AML-193 (cell line): ENCODE results near the gene MOB3A.
A peak's percentile ranks its signal among the peaks of the same experiment; 100 is the strongest.

Experiments
- DNase-seq, 2 experiments: peaks; one replicate each; lab custom pipeline; 2025; lab: John Stamatoyannopoulos, UW

The MOB3A gene

DNA sequence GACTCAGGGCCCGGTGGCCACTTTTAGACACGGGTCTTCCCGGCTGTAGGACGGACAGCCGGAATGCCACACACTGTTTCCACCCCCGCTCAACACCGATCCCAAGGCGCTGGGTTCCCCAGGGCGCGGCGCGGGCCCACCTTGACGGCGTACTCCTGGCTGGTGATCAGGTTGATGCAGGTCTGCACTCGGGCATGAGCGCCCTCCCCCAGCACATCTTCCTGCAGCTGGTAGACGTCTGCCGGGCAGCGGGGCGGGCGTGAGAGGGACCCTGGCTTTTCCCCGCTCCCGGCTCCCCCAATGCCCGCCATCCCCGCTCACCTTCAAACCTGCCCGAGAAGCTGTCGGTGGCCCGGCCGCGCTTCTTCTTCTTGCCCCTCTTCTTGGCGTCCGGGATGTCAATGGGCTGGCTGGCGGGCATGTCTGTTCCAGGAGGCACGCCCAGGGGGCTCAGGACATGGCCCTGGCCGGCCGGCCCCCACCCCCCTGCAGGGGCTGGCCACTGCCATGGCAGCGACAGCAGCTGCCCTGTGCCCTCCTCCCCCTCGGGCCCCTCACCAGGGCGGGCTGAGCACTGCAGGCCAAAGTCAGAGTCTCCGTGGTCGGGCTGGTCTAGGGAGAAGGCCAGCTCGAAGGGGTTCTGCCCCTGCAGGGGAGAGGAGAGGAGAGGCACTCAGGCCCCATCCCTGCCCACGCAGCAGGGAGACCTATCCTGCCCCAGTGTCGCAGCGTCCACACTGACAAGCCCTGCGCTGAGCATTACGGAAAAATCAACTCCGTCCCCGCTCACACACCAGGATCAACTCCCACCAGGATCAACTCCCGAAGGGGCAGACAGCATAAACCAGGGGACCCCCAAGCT lies 49.8 kb downstream of the MOB3A start:
- DNase-seq, result no peak

DNA sequence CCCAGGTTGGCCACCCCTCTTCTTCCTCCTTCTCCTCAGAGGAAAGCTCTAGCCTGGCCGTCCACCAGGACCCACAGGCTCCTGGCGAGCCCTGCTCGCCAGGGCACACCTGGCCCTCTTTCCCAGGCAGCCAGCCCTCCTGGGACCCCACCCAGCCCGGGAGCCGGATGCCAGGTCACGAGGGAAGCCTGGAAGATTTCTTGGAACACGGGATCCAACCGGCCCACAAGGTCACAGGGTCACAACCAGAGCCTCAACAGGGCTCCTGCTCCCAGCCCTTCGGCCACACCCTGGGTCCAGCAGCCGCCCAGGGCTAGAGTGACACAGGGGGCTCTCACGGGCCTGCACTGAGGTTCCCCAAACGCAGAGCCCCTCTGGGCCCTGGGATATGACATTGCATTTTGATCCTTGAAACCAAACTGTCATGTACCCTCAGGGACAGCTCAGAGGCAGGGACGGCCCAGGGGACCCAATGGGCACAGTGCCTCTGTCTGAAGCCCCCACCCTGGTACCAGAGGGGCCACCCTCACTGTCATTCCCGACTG lies 50.6 kb downstream of the MOB3A start:
- no peak for DNase-seq

DNA sequence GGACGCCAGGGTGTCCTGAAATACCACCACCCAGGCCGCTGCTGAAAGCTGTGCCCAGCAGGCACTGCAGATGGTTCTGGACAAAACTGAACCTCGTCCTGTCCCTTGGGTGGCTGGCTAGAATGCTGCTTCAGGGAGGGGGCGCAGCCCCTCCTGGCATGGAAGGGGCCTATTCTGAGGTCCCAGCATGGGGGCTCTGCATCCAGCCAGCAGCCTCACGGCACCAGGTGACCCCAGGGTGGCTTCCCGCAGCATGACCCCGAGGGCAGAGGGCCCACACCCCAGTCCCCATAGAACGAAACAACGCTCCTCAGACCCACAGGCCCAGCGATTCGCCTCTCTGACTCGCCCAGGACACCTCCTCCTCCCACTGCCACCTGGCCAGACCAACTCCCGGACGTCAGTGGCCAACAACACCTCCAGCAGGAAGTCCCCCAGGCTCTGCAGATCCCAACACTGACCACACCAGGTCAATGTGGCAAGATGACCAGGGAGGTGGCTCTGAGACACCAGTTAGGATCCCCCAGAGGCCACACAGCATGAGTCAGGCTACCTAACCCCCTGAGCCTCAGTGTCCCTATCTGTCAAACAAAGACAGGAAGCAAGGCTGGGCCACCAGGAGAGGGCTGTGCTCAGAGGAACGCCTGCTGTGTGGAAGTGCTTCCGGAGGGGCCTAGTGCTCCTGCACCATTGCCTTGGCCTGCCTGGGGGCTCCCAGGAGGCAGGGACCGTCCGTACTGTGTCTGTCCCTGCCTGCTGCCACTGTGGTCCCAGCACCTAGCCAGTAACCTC lies 51.2 kb downstream of the MOB3A start:
- no peak for DNase-seq

DNA sequence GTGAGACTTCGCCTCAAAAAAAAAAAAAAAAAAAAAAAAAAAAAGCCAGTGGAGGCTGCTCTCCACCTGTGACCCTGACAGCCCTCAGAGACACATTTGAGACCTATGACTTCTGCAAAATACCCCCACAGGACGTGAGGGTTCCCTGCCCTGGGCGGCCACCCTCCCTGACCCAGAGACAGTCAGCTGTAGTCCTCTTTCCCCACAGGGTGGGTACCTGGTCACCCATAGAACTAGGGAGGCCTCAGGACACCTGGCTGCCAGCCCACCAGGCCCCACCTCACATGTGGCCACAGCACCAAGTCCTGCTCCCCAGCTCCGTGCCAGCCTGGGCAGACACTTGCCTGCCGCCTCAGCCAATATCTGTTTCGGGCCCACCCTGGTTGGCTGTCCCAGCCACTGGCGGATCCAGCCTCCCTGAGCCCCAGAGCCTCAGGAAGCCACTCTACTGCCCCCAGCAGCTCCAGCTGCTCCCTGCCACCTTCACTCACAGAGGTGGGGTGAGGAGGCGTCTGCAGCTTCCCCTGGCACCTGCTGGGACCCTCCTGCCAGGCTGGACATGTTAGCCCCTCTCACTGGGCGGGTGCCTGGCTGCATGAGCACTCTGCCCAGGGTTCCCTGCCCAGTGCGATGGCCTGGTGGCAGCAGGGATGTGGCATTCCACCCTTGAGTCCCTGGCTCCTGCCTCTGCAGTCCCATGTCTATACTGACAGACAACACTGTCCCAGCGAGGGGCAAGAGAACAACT lies 52.0 kb downstream of the MOB3A start:
- DNase-seq, result no peak

DNA sequence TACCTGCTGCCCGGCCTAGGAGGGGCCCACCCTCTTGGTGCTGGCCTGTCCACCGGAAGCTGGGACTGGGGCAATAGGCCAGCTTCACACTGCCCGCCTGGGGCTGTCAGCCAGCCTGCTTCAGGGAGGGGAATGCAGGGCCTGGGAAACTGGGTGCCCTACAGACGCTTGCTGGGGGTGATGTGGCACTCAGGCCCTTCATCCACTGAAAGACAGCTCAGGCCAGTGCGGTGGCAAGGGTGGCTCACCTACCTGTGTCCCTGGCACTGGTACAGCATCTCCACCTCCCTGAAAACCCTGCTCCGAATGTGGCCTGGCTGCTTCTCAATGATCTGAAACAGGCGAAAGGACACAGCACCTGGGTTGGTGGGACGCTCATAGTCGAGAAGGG lies 52.9 kb downstream of the MOB3A start:
- DNase-seq, result no peak

DNA sequence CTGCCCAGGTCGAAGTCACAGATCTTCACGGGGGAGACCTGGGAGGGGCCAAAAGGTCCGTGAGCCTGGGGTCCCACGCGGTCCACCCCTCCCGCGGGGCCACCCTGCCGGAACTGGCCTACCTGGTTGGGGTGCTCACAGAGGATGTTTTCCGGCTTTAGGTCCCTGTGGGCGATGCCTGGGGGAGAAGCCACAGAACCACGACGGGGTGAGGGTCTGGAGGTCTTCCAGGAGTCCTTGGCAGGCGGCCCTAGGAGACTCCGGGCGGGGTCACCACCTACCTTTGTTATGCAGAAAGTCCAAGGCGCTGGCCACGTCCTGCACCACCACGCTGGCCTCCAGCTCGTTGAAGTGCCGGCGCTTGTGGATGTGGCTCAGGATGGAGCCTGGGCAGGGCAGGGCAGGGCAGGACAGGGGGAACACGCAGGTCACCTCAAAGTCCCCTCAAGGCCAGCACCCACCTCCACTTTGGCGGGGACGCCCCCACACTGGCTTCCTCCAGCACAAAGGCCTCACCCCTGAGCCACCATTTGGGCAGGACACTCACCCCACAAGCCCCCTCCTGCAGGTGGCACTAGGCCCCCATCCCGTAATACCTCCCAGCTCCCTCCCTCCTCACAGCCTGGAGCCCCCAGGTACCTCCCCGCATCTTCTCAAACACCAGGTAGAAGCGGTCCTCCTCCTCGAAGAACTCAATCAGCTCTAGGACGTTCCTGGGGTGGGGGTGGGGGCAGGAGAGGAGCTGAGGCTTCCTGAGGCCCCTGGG lies 53.5 kb downstream of the MOB3A start:
- DNase-seq, result no peak

DNA sequence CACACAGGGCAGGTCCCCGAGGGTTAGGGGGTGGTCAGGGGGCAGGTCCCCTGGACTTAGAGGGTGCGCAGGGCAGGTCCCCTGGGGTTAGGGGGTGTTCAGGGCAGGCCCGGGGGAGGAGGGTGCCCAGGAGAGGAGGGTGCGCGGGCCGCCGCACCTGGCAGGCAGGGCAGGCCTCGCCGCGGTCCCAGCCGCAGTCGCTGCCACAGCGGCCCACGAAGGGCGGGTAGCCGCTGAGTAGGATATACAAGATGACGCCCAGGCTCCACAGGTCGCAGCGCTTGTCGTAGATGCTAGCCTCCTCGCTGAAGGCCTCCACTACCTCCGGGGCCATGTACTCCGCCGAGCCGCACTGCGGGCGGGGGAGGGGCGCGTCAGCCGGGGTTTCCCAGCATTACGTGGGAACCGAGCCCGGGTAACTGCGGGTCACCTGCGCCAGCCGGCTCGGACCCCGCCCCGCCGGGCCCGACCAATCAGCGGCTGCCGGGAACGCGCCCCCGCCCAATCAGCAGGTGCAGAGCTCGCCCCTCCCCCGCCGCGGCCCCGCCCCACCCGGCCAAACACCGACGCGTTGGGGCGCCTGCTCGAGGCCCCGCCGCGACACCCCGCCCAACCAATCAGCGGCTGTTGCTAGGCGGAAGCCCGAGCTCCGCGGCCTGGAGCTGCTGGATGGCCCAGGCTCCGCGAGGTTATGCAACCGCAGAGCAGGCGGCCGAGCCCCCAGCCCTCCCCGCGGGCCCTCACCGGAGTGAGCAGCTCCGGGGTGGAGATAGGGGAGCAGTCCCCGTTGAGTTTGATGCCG lies 54.2 kb downstream of the MOB3A start:
- DNase-seq, result peak; percentile 73 to 82

DNA sequence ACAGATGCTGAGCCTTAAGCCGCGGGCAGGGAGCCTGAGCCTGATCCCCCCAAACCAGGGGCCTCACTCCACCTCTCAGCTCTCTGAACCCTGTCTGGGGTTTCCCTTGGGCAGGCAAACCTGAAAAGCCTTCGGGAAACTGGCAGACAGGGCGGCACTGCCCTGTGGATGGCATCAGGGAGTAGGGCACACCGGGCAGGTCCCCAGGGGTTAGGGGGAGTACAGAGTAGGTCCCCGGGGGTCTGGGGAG lies 54.8 kb downstream of the MOB3A start:
- DNase-seq, result no peak

DNA sequence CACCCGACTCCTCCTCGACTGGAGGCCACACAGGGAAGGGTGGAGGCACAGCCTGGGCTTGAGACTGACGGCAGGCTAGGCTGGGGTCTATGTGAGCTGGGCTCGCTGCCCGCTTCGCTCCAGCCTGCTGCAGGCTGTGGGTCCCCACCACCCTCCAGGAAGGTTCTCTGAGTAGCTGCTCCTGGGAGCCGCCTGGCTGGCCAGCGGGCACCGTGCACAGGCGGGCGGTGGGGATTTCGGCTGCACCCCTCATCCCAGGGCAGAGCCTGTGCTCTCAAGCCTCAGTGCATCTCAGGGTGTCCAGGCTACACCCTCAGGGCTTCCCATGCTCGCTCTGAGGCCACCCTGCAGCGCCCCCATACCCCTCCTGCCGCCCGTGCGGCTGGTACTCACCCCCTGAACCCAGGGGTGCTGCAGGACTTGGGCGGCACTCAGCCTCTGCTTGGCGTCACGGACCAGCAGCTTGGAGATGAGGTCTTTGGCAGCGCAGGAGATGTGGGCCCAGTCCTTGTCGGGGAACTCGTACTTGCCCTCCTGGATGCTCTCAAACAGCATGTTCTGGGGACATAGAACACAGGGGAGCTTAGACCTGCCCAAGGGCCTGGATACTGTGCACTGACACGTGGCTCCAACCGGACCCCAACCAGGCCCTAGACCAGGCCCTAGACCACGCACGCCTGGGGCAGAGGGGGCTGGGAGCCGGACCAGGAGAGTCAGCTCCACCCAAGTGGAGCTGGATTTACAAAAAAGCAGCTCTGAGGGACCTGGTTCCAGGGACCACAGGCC lies 55.3 kb downstream of the MOB3A start:
- no peak for DNase-seq

DNA sequence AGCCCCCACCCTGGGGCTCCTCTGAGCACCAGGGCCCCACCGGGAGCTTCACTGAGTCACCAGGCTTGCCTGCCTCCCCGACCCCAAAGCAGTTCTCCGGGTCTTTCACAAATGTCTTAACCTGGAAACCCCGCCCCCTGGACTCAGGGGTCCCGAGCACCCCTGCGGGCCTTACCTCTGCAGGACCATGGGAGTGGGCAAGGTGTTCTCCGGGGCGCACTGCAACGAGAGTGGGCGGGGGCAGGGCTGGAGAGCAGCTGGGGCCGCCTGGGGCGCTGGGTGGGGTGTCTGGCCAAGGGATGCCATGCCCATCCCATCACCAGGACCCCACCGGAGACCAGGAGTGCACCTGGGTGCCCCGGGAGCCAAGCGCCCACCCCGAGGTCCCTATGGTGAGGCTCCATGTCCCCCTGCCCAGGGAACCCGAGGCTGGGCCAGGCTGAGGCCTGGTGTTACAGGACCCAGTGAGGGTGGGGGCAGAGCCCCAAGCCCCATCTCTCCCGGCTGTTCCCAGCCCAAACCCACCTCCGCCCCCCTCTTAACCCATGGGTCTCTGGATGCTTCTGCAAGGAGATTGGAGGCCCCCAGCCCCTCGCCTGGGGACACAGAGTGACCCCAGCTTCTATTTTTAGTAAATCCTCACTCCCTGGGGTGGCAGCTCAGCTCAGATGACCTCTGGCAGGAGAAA lies 56.0 kb downstream of the MOB3A start:
- DNase-seq, result no peak

DNA sequence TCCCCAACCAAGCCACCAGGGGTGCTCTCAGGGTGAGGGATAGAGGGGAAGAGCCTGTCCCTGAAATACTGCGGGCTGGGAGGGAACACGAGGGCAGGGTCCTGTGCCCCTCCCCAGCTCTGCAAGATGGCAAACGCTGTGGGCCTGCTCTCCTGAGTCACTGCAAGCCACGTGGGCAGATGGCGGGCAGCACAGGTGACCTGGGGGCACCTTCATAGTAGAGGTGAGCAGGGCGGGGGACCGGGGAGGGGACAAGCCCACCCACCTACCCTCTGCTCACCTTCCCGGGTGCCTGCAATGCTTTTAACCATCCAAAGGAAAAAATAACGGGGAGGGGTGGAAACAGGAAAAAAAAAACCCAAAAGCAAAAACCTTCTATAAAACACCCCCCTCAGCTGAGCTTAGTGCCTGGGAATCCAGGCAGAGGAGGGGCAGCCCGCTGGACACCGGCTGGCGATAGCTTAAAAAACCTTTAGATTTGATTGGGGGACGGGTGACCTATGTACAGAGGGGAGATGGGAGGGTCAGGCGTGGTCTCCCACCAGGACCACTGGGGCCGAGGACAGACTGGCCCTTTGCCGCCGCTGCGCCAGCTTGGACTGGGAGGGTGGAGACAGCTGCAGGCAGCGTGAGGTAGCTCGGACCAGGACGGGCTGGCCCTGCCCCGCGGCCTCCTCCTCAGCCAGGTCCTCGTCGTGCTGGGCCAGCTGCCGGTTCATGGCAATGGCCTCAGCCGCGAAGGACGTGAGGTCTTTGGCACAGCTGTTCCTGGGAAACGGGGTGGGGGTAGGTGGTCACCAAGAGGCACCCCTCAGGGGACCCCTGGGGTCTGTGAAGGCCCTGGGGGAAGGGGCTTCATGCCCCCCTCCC lies 56.8 kb downstream of the MOB3A start:
- DNase-seq, result no peak

DNA sequence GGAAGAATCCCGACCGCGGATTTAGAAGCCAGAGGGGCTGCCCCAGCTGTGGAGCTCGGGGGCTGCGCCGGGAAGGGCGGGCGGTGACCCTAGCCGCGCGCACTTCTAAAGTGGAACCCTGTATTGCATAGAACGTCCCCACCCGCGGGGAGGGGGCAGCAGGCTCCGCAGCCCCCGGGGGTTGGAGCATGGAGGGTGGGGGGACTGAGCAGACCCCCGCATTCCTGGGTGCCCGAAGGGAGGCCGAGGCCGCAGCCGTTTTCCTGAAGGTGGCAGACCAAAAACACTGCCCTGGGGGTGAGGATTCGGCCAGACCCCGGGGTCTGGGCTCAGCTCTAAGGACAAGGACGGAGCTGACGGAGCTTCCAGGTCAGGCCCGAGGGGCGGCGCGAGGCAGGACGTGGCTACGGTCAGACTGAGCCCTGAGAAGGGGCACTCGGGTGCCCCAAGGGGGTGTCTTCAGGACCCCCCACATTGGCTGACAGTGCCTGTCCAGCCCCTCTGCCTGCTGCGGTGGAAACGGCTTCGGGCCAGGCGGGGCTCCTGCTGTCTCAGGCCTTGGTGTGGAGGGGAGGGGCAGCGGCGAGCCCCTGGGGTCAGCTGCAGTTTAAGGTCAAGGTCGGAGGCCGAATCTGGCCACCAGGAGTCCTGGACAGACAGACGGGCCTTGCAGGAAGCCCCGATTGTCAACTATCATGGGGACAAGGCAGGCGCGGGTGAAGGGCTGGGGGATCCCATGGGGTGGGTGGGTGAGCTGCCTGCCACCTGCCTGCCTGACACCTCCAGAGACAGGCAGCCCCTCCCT lies 57.6 kb downstream of the MOB3A start:
- no peak for DNase-seq

DNA sequence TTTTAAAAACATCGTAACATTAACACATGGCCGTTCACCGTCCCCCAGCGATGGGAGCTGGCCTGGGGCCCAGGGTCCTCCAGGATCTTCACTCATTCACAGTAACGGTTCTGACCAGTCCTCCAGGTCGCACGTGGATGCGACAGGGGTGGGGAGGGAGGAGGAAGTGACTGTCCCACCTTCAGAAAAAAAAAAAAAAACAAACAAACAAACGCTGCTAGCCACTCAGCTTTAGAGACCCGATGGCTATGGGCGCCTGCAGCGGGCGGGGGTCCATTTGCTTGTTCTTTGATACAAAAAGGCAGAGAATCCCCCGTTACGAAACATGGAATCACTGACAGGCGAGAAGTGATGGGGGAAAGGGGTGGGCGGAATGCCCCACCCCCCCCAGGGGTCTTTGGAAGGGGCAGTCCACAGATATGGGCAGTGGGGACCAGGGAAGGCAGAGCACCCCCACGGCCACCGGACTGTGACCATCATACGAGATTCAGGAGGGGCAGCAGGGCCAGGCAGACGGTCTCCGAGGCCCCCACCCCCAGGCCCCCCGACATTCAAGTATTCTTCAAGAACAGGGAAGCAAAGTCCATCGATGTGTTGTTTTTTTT lies 58.4 kb downstream of the MOB3A start:
- no peak for DNase-seq

DNA sequence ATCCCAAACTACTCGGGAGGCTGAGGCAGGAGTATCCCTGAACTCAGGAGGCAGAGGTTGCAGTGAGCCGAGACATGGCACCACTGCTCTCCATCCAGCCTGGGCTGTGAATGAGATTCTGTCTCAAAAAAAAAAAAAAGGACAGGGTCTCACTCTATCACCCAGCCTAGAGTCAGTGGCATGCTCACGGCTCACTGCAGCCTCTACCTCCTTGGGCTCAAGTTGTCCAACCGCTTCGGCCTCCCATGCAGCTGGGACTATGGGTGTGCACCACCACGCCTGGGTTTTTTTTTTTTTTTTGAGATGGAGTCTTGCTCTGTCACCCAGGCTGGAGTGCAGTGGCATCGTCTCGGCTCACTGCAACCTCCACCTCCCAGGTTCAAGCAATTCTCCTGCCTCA lies 59.7 kb downstream of the MOB3A start:
- no peak for DNase-seq

DNA sequence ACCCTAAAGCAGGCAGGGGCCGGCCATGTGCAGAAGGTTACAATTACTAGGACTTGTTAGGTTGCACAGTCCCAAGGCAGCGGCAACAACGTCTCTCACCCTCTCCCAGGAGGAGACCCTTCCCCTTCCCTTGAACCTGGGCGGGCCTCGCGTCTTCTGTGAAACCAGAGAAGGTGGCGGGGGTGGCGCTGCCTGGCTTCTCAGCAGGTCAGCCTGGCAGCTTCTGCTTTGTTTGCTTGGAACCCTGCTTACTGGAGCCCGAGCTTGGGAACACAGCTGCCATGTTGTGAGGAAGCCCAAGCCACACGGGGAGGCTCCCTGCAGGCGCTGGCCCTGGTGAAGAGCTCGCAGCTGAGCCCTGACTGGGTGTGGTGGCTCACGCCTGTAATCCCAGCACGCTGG lies 60.5 kb downstream of the MOB3A start:
- no peak for DNase-seq

DNA sequence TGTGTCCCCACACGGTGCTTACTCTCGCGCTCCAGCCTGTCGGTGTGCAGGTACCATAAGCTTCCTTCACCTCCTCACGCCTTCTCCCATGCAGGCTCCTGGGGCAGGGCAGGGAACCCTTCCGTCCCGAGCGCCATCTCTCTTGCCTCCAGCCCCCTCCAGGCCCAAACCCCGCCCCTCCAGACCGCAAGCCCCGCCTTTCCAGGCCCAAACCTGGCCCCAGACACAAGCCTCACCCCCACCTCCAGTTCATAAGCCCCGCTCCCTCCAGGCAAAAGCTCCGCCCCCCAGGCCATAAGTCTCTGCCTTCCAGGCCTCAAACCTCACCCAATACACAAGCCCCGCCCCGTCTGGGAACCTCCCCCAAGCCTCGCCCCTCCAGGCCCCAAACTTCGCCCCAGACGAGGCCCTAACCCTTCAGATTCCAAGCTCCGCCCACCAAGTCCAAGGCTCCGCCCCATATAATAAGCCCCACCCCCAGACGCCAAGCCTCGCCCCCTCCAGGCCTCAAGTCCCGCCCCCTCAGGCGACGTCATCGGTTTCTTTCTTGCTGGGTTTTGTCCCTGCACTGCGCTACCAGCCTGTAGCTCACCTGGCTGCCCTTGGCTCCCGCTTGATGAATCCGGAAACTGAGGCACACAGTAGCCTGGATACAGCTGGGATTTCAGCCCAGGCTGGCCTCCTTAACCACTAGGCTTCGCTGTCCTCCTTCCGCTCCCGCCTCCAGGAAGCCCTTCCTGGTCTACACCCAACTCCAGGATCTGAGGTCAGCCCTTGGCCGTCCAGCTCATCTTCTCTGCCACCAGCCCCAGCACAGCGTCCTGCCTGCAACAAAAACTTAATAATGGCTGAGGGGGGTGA lies 61.2 kb downstream of the MOB3A start:
- no peak for DNase-seq
